ENCODE data around the gene PRAC2.

Gene PRAC2

GRCh38 chr17:48734333-48735061 lies 11.5 kb downstream of the PRAC2 start:
- DNase-seq = no peak

DNA sequence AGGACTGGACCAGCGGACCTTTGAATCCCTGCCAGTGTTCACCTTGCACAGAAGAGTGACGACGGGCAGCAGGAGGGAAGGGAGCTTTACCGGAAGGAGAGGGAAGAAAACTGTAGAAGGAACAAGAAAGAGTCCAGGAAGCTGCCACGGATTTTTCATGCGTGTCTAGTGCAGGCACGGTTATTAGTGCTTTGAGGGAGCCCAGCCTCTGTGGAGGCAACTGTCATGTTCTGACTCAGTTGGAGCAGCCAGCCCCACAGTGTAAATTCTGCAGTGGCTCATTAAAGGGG lies 12.0 kb downstream of the PRAC2 start:
- no peak for DNase-seq

GRCh38 chr17:48737330-48738043 lies 14.5 kb downstream of the PRAC2 start:
- DNase-seq = no peak

DNA sequence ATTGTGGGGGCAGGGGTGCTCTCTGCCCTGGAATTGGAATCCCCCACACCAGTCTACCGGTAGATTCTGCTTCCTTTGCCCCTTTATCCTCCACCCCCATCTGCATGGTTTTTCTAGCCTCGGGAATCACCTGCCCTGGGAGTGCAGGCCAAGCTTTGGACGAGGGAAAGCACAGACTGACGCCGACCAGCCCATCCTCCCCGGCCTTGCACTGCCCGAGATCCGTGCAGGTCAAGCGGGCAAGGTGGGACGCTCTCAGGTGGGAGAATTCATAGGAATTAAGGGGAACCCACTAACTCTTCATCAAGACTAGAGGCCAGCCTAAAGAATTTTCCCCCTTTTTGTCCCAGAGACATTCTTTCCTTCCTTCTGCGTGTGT lies 15.4 kb downstream of the PRAC2 start:
- no peak for DNase-seq

- DNase-seq = no peak
Measured at GRCh38 chr17:48738803-48739526, 16.0 kb downstream of the PRAC2 start.

DNA sequence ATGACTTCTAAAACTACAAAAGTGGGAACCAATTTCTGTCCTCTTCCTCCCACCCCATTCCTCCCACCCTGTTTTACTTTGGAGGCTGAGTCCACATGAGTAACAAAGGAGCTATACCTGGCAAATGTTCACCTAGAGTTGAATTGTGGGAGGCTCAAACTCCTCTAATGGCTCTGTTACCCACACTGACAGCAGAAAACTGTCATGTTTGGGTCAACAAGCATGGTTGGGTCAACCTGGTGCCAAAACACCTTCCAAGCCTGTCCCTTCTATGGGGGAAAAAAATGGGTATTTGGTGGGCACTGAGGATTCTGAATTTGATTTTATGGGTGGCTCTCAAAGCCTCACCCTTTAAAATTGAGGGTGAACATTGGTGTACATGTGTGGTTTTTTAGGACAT lies 17.6 kb downstream of the PRAC2 start:
- DNase-seq = no peak

DNA sequence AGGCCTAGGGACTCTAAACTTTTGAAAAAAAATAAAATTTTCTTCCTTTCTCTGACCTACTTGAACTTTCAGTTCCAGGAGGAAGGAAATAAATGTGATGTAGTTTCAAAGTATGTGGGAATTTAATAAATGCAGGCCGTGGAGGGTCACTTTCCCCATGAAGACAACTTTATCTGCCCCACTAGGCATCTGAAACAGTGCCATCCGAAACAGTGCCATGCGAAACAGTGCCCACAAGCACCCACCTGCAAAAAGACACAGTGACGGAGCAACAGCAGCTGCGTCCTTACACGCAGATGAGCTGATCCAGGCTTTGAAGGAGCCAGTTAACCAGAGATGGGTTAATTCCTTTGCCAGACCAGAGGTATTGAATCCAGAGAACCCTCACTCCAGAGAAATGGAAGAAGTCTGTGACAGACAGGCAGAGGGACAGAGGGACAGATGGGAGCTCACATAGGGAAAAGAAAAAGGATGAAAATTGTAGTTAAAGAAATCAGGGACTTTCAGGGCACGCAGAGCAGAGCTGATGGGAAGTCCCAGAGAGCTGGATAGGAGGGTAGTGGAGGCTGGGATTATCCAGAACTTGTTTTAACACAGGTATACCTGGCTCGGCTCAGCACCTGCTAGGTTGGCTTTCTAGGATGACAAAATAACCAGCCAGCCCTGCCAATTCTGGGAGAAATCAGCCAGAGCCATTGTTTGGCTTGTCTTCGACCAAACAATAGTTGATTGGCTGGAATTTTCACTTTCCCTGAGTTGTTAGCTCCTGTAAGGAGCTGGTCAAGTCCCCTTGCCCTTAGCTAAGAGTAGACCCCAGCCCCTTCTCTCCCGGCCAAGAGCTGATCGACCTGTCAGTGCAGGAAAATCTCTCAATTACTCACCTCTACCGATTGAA lies 22.6 kb downstream of the PRAC2 start:
- peak; percentile 16 for DNase-seq

DNA sequence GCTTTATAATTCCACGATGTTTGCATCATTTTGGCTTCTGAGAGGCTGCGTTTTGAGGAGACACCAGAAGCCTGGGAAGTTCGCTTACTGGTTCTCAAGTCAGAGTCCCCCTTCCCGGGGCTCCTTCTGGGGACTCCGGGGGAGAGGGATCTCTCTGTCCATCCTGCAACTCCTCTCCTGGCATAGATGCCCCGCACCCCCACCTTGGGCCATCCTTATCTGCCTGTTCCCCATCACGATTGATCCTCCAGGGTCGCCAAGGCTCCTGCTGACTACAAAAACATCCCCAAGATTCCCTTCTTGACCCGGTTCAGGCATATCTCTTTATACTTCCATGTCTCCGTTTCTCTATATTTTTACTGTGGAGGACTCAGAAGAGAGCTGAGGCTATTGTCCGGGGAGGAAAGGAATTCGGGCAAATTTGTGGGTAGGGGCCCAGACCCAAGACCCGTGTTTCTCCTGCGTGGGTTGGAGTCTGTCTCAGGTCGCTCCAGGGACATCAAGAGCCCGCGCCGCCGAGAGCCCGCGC lies 24.0 kb downstream of the PRAC2 start:
- no peak for DNase-seq

DNA sequence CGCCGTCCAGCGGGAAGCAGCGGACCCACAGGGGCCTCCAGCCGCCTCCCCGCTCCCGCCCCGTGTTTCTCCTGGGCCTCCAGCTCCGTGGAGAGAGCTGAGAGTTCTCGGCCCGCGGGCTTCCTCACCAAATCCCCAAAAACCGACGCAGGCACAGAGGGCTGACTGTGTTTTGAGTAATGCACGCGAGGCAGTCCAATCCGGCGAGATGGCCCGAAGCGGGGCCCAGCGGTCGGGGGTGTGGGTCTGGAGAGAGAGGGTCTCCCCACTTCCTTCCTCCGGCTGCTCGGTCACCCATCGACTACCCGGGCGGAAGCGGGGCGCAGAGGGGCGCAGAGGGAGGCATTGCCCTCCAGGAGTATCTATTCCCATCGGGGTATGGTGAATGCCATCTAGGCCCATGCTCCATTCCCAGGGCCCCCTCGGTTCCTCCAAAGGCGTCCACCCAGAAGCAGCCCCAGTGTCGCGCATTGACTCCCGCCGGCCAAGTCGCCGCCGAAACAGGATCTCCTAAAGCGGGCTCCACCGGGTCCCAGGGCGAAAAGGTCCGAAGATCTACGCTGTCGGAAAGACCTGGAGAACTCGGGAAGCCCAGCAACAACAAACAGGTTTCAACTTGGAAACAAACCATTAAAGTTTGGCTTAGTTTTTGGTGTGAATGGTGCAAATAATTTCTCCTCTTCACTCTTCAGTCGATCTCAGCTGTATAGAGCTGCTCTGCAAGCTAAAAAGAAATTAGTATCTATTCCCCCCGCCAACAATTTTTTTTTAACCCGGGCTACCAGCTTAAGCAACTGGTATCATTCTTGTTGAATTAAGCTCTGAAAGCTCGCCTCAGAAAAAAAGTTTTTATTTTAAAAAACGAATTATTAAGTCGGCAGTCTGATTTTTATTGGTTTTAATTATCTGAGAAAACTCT lies 24.7 kb downstream of the PRAC2 start:
- no peak for DNase-seq

- no peak for DNase-seq
Measured at GRCh38 chr17:48748718-48749566, 26.0 kb downstream of the PRAC2 start.

DNA sequence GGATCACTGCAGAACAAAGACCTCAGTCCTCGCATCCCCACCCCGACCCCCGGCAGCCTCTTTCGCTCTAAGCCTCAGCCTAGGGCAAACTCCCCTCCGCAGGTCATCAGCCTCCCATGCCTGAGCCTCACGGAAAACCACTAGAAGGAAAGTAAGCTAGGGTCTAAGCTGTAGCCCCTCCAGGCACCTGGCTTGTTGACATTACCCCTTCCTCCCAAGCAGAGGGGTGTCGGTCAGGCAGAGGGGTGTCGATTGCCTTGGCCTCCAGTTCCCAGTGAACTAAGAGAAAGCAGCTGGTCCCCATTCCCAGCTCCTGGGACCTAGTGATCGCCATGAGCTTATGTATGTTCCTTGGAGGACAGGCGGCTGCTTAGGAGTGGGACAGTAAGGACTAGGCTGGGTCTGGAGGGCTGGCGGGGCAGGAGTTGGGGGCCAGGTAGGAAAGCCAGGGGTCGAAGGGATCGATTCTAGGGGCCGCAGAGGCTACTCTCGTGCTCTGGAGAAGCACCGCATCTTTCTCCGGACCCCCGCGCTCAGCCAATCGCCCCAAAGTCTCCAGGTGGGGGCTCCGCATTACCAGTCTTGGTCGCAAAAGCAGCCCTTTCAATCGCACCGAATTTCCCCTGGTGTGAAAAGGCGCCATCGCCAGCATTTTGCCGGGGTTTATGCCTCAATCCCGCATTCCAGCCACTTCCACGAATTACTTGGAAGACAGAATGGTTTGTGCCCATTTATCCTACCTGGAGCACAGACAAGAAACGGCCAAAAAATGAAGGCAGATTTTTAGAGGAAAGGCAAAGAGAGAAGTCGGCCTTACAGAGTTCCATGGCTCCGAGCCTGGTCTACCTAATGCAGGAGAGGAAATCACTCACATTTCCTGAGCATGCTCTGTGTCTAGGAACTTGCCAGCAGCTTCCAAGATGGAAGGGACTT lies 26.9 kb downstream of the PRAC2 start:
- no peak for DNase-seq

GRCh38 chr17:48751172-48751571 lies 28.2 kb downstream of the PRAC2 start:
- no peak for DNase-seq

DNA sequence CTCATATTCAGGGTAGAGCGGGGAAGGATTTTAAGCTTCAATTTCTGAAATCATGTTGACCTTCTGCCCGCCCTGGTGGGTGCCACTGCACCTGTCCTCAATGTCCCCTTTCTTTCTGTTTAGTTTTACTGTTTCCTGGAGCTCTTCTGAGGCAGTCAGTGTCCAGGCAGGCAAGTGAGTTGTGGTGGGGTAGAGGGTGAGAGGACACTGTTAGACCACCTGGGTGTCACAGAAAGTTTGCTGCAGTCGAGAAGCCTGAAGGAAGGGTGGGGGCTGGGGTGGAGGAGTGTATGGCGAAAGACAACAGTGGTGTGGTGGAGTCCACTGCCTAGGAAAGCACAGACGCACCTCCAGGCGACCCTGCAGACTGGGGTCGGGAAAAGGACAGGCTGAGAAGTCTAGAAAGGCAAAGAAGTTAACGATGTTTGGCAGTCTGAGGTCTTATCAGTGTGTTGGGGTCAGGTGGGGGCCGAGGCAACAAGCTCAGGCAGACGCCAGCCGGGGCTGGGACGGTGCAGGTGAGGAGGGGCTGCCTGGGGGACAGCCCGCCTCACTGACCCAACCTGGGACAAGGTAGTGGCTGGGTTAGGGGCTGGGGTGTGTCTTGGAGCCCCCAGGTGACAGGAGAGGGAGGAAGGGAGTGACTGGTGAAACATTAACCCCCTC lies 28.9 kb downstream of the PRAC2 start:
- DNase-seq = no peak

DNA sequence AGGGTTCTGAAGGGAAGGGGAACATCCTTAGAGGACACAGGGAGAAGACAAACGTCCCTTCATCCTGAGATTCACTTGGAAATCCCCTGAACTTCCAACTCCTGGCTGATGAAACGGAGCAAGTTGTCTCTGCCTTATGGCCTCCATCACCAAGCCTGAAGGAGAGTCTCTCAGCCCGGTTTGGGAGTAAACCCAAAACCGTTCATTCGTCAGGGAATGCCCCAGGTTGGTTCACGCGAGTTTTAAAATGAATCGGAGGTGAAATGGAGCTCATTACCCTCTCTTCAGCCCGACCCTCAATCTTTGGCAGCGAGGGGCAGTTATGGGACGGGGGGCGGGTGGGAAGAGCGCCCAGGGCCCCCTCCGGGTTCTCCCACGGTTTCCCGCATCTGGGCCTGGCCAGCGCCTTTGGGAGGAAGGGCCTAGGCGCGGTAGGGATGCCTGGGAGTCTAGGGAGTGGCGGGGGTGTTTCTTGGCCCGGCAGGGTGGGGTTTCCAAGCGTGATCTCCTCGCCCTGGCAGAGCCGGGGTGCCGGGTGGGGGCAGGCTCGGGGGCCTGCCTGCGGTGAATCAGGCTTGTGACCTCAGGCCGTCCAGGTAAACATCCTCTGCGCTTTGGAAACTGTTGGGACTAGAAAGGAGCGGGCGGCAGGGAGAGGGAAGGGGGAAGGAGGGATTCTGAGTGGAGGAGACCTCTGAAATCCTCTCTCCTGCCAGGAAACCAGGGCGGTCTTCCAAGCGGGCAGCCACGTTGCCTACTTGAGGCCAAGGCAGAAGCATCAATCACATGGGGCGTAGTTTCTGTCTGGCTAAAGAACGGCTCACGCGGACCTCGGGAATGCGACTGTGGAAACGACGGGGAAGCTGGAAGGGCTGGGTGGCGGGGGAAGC lies 29.7 kb downstream of the PRAC2 start:
- DNase-seq = no peak

DNA sequence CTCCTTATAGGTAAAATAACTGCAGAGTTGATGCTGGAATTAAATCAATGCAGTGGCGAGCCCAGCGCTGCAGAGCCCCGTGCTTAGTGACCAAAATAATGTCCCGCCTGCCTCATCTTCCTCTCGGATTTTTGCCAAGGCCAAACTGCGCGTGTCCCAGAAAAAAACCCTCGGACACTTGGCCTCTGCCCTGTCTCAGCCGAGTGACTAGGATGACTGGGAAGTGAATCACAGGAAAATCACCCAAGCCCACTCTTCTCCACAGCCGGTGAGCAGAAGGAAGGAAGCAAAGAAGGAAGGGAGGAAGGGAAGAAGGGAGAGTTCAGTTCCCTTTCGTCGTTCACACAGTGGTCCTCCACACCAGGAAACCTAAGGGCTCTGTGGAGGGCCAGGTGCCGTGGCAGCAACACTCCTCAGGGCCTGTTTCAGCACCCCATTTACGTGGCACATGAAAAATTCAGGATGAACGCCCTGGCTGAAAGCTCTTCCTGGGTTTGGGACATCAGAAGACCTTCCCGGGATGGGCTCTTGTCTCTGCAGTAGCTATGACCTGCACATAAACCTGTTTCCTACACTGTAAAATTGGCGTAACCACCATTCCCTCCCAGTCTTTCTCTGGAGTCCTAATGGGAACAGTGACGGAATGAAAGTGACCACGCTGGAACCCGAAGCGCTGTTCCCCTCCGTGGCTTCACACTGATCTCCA lies 31.0 kb downstream of the PRAC2 start:
- no peak for DNase-seq

DNA sequence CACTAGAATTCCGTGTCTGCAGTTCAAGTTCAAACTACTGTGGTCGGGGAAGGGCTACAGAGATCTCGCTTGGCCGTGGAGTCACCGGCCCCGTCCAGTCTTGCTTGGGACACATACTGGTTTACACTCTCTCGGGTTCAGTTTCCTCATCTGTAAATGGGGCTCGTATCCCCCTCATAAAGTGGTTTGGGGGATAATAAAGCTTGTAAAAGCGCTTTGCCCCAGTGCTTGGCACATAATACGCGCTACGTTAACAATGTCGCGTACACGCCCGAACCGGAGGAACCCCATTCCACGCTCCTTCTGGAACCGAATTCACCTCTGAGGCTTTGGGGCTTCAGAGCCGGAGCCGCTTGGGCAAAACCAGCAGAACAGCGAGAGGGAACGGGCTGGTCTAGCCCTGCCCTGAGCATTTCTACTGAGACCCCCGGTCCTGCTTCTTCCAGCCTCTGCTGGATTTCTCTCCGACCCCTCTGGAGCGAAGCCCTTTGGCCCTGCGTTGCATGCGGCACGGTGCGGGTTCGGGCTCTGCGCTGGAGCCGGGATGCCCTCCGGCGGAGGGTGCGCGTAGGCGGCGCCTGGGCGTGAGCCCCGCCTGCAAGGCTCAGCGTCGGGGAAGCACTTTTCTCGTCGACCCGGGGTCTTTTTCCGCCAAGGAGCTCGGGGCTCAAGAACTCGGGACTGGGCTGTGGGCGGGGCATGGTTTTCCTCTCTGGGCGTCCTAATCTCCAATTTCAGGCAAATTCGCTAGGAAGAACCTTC lies 31.7 kb downstream of the PRAC2 start:
- DNase-seq = no peak

GRCh38 chr17:48755356-48755755 lies 32.4 kb downstream of the PRAC2 start:
- DNase-seq = no peak

Measured in NCI-H2029 (cell line).